Lower lobe of right lung (tissue), 2 donors: ENCODE measurements around the gene CCDC33. TPM values are rescaled to one million over a fixed set of nuclear protein-coding genes. Genes with fewer than 3 reads are reported as not detected.

Experiments
- ATAC-seq, 2 donors: fragments of 200-7000 bp; cut with Tn5 transposase; one replicate each; pipeline ENCODE4 v1.9.1; 2020 to 2022; ENCODE audit warnings: mild to moderate bottlenecking in 2 of 2, moderate library complexity in 2 of 2
- DNase-seq: peaks from one replicate; pipeline ENCODE4 v3.0.0-alpha.2; 2020
- H3K27ac ChIP-seq: fragments of 200-600 bp; one replicate; pipeline ENCODE4 v1.8.0; 2022
- H3K27me3 ChIP-seq: fragments of 200-600 bp; one replicate; pipeline ENCODE4 v1.8.0; 2022; ENCODE audit warnings: low read depth
- H3K36me3 ChIP-seq: fragments of 200-600 bp; one replicate; pipeline ENCODE4 v1.8.0; 2022; ENCODE audit warnings: mild to moderate bottlenecking
- H3K4me1 ChIP-seq: fragments of 200-600 bp; one replicate; pipeline ENCODE4 v1.8.0; 2022
- H3K4me3 ChIP-seq: fragments of 200-600 bp; one replicate; pipeline ENCODE4 v1.8.0; 2022; ENCODE audit warnings: mild to moderate bottlenecking
- H3K9me3 ChIP-seq: fragments of 200-600 bp; one replicate; pipeline ENCODE4 v1.8.0; 2022
- intact Hi-C: fragments of 100-400 bp; cut with DNase I; formaldehyde crosslinking; loops from one replicate; pipeline ENCODE4 v1.11.0; 2022
- total RNA-seq: library from RNA; stranded (reverse); fragmentation: NEBNext Ultra II Directional; extraction: Animal tissue kit (Norgen Biotek cat#: 25700); gene quantifications from one replicate; pipeline ENCODE4 v1.2.1, GENCODE V29; 2021
- TF ChIP-seq, protein P1 (sequence below): fragments of 200-600 bp; IDR thresholded peaks from one replicate; pipeline ENCODE4 v1.8.0; 2022; ENCODE audit warnings: antibody characterized with exemption, mild to moderate bottlenecking
- donor health status: DM: no; HTN: yes; CAD: no; lungs with severe emphysema.

CCDC33 gene
- total RNA-seq, 1 donor from 2014 or later: 5.9 TPM

DNA sequence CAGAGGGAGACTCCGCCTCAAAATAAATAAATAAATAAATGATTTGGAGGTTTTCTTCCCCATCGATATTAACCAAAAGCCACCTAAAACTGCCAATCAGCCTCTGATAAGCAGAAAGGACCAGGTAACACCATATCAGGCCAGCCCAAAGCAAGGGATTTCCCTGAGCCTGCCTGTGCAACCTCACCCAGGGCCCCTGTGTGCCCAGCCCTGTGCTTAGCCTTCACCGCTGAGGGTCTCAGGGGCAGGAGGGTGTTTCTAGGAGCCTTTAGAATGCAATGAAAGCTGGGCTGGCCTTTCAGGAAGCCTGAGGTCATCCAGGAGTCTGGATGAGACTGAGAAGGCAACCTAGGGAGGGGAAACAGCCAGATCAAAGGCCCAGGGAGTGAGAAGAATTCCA lies 95.9 kb downstream of the CCDC33 start:
- DNase-seq: no peak
- intact Hi-C loops: no loop called here
- Histone ChIP-seq H3K27me3 (no peaks in the 10 kb centered on the region), H3K36me3 (no peaks in the 10 kb centered on the region), H3K27ac (no peak overlapping the region), H3K4me3 (no peak overlapping the region), H3K4me1 (no peaks in the 10 kb centered on the region), H3K9me3 (no peaks in the 10 kb centered on the region)
- ATAC-seq: no peak
- TF ChIP-seq, protein P1, sequence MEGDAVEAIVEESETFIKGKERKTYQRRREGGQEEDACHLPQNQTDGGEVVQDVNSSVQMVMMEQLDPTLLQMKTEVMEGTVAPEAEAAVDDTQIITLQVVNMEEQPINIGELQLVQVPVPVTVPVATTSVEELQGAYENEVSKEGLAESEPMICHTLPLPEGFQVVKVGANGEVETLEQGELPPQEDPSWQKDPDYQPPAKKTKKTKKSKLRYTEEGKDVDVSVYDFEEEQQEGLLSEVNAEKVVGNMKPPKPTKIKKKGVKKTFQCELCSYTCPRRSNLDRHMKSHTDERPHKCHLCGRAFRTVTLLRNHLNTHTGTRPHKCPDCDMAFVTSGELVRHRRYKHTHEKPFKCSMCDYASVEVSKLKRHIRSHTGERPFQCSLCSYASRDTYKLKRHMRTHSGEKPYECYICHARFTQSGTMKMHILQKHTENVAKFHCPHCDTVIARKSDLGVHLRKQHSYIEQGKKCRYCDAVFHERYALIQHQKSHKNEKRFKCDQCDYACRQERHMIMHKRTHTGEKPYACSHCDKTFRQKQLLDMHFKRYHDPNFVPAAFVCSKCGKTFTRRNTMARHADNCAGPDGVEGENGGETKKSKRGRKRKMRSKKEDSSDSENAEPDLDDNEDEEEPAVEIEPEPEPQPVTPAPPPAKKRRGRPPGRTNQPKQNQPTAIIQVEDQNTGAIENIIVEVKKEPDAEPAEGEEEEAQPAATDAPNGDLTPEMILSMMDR: no peak

DNA sequence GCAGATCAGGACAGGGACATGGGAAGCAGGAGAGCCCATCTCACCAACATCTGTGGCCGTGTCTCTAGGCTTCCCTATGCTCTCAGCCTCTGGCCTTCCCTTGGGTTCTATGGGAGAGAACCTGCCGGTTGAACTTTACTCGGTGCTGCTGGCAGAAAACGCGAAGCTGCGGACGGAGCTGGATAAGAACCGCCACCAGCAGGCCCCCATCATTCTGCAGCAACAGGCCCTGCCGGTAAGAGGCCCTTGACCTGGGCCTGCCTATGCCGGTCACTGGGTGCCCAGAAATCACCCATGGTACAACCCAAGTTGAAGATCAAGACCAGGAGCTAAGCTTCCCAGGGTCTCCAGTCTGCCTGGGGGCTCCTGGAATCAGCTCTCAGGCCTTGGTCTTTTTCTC lies 96.5 kb downstream of the CCDC33 start:
- Histone ChIP-seq H3K27ac (no peak overlapping the region), H3K4me3 (no peak overlapping the region)
- ATAC-seq: no peak

GRCh38 chr15:74333093-74333492 lies 97.0 kb downstream of the CCDC33 start:
- H3K4me3 ChIP-seq: no peak overlapping the region
- TF ChIP-seq, protein P1: no peak
- H3K27ac ChIP-seq: no peak overlapping the region
- H3K4me1 ChIP-seq: no peaks in the 10 kb centered on the region
- intact Hi-C loops: no loop called here
- H3K36me3 ChIP-seq: no peaks in the 10 kb centered on the region
- H3K9me3 ChIP-seq: no peaks in the 10 kb centered on the region
- ATAC-seq (no peak), DNase-seq (peak; percentile 21)
- no peaks in the 10 kb centered on the region for H3K27me3 ChIP-seq

More for the DNA sequence above, 96.5 kb downstream of the CCDC33 start:
- Histone ChIP-seq H3K9me3 (no peaks in the 10 kb centered on the region), H3K4me1 (no peaks in the 10 kb centered on the region), H3K27me3 (no peaks in the 10 kb centered on the region), H3K36me3 (no peaks in the 10 kb centered on the region)
- intact Hi-C loops: no loop called here
- DNase-seq: peak; percentile 1
- TF ChIP-seq, protein P1: no peak

DNA sequence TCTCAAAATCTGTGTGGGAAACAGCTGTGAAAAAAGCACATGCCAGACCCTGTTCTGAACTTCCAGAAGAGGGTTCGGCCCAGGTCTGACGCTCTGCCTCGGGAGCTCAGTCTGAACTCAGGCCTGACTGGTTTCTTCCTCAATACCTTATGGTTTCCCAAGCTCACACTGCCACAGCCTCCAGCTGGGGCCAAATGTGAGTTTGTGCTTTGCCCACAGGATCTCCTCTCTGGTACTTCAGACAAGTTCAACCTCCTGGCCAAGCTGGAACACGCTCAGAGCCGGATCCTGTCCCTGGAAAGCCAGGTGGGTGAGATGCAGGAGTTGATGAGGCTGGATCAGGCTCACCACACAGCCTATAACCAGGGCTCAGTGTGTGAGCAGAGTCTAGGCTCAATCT lies 97.5 kb downstream of the CCDC33 start:
- H3K4me1 ChIP-seq: no peaks in the 10 kb centered on the region
- H3K27ac ChIP-seq: no peak overlapping the region
- H3K36me3 ChIP-seq: no peaks in the 10 kb centered on the region
- DNase-seq: peak; percentile 15
- no peaks in the 10 kb centered on the region for H3K27me3 ChIP-seq
- ATAC-seq: no peak
- TF ChIP-seq, protein P1: no peak
- no peaks in the 10 kb centered on the region for H3K9me3 ChIP-seq
- H3K4me3 ChIP-seq: no peak overlapping the region
- intact Hi-C loops: no loop called here

GRCh38 chr15:74334127-74334526 lies 98.0 kb downstream of the CCDC33 start:
- TF ChIP-seq, protein P1: no peak
- H3K9me3 ChIP-seq: no peaks in the 10 kb centered on the region
- no peaks in the 10 kb centered on the region for H3K27me3 ChIP-seq
- ATAC-seq (no peak), DNase-seq (no peak)
- intact Hi-C loops: no loop called here
- H3K4me3 ChIP-seq: no peak overlapping the region
- H3K4me1 ChIP-seq: no peaks in the 10 kb centered on the region
- no peak overlapping the region for H3K27ac ChIP-seq
- H3K36me3 ChIP-seq: no peaks in the 10 kb centered on the region

DNA sequence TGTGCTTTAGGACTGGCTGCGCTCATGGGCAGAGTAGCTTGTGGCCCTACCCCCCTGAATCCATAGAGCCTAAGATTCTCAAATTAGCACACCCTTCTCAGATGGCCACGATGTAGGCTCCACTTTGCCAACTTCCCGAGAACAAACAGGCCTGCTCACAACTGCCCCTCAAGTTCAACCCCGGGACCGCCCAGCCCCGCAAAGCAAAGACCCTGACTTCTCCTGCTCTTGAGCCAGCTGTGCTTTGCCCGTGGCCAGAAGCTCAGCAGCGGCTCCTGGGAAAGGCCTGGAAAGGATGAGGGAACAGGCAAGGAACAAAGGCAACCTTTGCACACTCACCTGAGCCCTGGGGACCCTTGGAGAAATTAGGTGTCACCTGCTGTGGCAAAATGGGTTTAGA lies 99.3 kb downstream of the CCDC33 start:
- no peak for ATAC-seq
- intact Hi-C loops: no loop called here
- Histone ChIP-seq H3K4me3 (no peak overlapping the region), H3K36me3 (no peaks in the 10 kb centered on the region), H3K4me1 (peaks cover 9% of the 10 kb centered on the region), H3K27ac (no peak overlapping the region), H3K9me3 (no peaks in the 10 kb centered on the region), H3K27me3 (no peaks in the 10 kb centered on the region)
- TF ChIP-seq, protein P1: no peak
- peak; percentile 12 for DNase-seq
